HepG2 (cell line): ENCODE results near the gene APBB2. TPM values are rescaled to one million over a fixed set of nuclear protein-coding genes. Genes with fewer than 3 reads are reported as not detected.

Experiments
- ATAC-seq: fragments of 200-7000 bp; cut with Tn5 transposase; 3 replicates; pipeline ENCODE4 v1.9.1; 2020; ENCODE audit warnings: mild to moderate bottlenecking, moderate library complexity
- BruUV-seq: library from RNA; stranded (reverse); fragments of 400-500 nt; replicated peaks from 2 replicates; lab custom pipeline; 2021; lab: Mats Ljungman, UMichigan
- CTCF ChIA-PET: fragments of 300-600 bp; formaldehyde crosslinking; extraction: SDS; loops from one replicate; lab custom pipeline; 2021; ENCODE audit warnings: low total read pairs, inconsistent platforms, low intra/inter-chr PET ratio; lab: Yijun Ruan, JAX
- POLR2A ChIA-PET: fragments of 350-600 bp; sonication (Branson Sonifier 250); formaldehyde crosslinking; loops from one replicate; lab custom pipeline; 2020; ENCODE audit warnings: antibody characterized with exemption, inconsistent platforms; lab: Yijun Ruan, JAX
- DNase-seq: peaks from one replicate; pipeline ENCODE4 v3.0.0-alpha.2; 2015; ENCODE audit warnings: low spot score
- FAIRE-seq: peaks from 3 replicates; lab custom pipeline; 2011; peaks lifted over from hg19 to GRCh38; lab: Jason Lieb, UNC
- H2AFZ ChIP-seq: one replicate; pipeline ENCODE4 v1.6.1; 2011; ENCODE audit warnings: low read length, inconsistent platforms
- H3K27ac ChIP-seq: fragments of 300-600 bp; 3 replicates; pipeline ENCODE4 v1.8.0; 2011; ENCODE audit warnings: mixed run types, mild to moderate bottlenecking, mixed read lengths, low read length, inconsistent platforms; ENCODE audit not compliant: insufficient read depth; ENCODE audit errors: extremely low read length
- H3K27me3 ChIP-seq, 2 experiments: fragments of 200-600 bp in 1 of 2; 2 replicates in 1 of 2; 3 replicates in 1 of 2; pipeline versions ENCODE4 v1.6.0 to v1.8.0; 2011; ENCODE audit warnings: low read length in 2 of 2, mild to moderate bottlenecking in 2 of 2, moderate library complexity in 2 of 2, inconsistent platforms in 1 of 2; ENCODE audit not compliant: insufficient read depth in 2 of 2, control insufficient read depth in 1 of 2
- H3K36me3 ChIP-seq, 2 experiments: fragments of 200-600 bp in 1 of 2; replicated peaks in 1 of 2; 2 replicates in 1 of 2; 3 replicates in 1 of 2; pipeline versions ENCODE4 v1.5.1 to v1.8.0; 2011; ENCODE audit warnings: low read length in 2 of 2, inconsistent platforms in 1 of 2; ENCODE audit not compliant: insufficient read depth in 2 of 2, control insufficient read depth in 1 of 2
- H3K4me1 ChIP-seq: 2 replicates; pipeline ENCODE4 v1.5.1; 2012; ENCODE audit warnings: low read length, inconsistent platforms; ENCODE audit not compliant: insufficient read depth
- H3K4me2 ChIP-seq: 2 replicates; pipeline ENCODE4 v1.6.0; 2011; ENCODE audit warnings: low read depth, low read length, inconsistent platforms
- H3K4me3 ChIP-seq, 3 experiments: fragments of 200-600 bp in 1 of 3; sonication (generic), shearing (Covaris generic) in 1 of 3; replicated peaks in 1 of 3; 2 replicates each; pipeline ENCODE4 v1.5.1; 2011 to 2016; ENCODE audit warnings: low read length in 3 of 3, inconsistent platforms in 2 of 3, low read depth in 2 of 3, mild to moderate bottlenecking in 2 of 3, control low read depth in 1 of 3, mixed read lengths in 1 of 3; ENCODE audit not compliant: insufficient read depth in 1 of 3
- H3K79me2 ChIP-seq: one replicate; pipeline ENCODE4 v1.6.1; 2011; ENCODE audit warnings: low read length, inconsistent platforms; ENCODE audit not compliant: insufficient read depth
- H3K9ac ChIP-seq: 2 replicates; pipeline ENCODE4 v1.6.0; 2011; ENCODE audit warnings: mild to moderate bottlenecking, low read depth, low read length, inconsistent platforms; ENCODE audit not compliant: insufficient read depth
- H3K9me3 ChIP-seq: 2 replicates; pipeline ENCODE4 v1.5.1; 2012; ENCODE audit warnings: mild to moderate bottlenecking, low read length
- H4K20me1 ChIP-seq: 2 replicates; pipeline ENCODE4 v1.6.0; 2011; ENCODE audit warnings: inconsistent platforms, mild to moderate bottlenecking, low read length, moderate library complexity; ENCODE audit not compliant: insufficient read depth
- GABPA ChIP-seq, 2 experiments: IDR thresholded peaks; 2 replicates each; pipeline ENCODE4 v1.6.1; 2011 to 2016; ENCODE audit warnings: low read depth in 2 of 2, low read length in 1 of 2, missing biosample characterization in 1 of 2, missing genetic modification characterization in 1 of 2
- HMG20B ChIP-seq: conservative IDR thresholded peaks from 2 replicates; pipeline ENCODE4 v1.6.1; 2016; ENCODE audit warnings: missing genetic modification reagents, missing compliant biosample characterization
- JUN ChIP-seq: sonication (generic); formaldehyde crosslinking; IDR thresholded peaks from 2 replicates; pipeline ENCODE4 v1.4.0; 2020; ENCODE audit warnings: mild to moderate bottlenecking, missing genetic modification reagents
- NR3C1 ChIP-seq: sonication (generic); formaldehyde crosslinking; IDR thresholded peaks from 2 replicates; pipeline ENCODE4 v1.4.0; 2020; ENCODE audit warnings: missing genetic modification reagents
- PHF8 ChIP-seq: sonication (generic); formaldehyde crosslinking; IDR thresholded peaks from 2 replicates; pipeline ENCODE4 v1.5.0; 2020; ENCODE audit warnings: missing genetic modification reagents
- WGBS: methylation state at CpG from one replicate; pipeline ENCODE4 v1.1.6; 2017; ENCODE audit warnings: low lambda C conversion rate; 5-methylcytosine and 5-hydroxymethylcytosine counted together
- in situ Hi-C: cut with HindIII; loops from 2 replicates; pipeline ENCODE4 v1.10.0; 2017; ENCODE audit warnings: low pct_unique_long_range_greater_than_20kb; ENCODE audit not compliant: extremely low pct_ligation_motif_present
- intact Hi-C: fragments of 100-400 bp; cut with micrococcal nuclease; formaldehyde crosslinking; loops from one replicate; pipeline ENCODE4 v1.10.0; 2022; ENCODE audit not compliant: unreplicated experiment
- polyA plus RNA-seq, 8 experiments: library from polyadenylated mRNA; depleted of rRNA in 3 of 8; stranded (reverse) in 7 of 8; unstranded in 1 of 8; fragments of >200 nt; fragmentation: Illumina TruSeq in 4 of 8; extraction: Trizol in 4 of 8; gene quantifications; 2 replicates each; pipeline versions ENCODE4 v1.2.1 to v1.2.3, GENCODE V29; 2011 to 2016; ENCODE audit warnings: low read depth in 4 of 8, missing spikeins in 1 of 8, mixed read lengths in 1 of 8; ENCODE audit not compliant: insufficient read depth in 1 of 8
- total RNA-seq, 5 experiments: library from RNA; depleted of rRNA; stranded (reverse); fragments of >200 nt; fragmentation: Illumina TruSeq; extraction: Trizol; gene quantifications; 2 replicates each; pipeline ENCODE4 v1.2.3, GENCODE V29; 2016; ENCODE audit warnings: low read depth in 1 of 5
- TF ChIP-seq, protein P1 (sequence below): sonication (generic); formaldehyde crosslinking; IDR thresholded peaks from 2 replicates; pipeline ENCODE4 v1.8.0; 2022; ENCODE audit warnings: missing genetic modification reagents, mild to moderate bottlenecking, inconsistent platforms, borderline replicate concordance
- TF ChIP-seq, protein P2 (sequence below): sonication (generic); formaldehyde crosslinking; IDR thresholded peaks from 2 replicates; pipeline ENCODE4 v1.5.0; 2020; ENCODE audit warnings: mild to moderate bottlenecking, missing genetic modification reagents
- TF ChIP-seq, protein P3 (sequence below): sonication (generic); formaldehyde crosslinking; conservative IDR thresholded peaks from 2 replicates; pipeline ENCODE4 v1.4.0; 2020; ENCODE audit warnings: missing genetic modification reagents
- TF ChIP-seq, protein P4 (sequence below): sonication (generic); formaldehyde crosslinking; IDR thresholded peaks from 2 replicates; pipeline ENCODE4 v1.9.0; 2021; ENCODE audit warnings: missing genetic modification reagents, mild to moderate bottlenecking, borderline replicate concordance
- TF ChIP-seq, protein P5 (sequence below): sonication (generic); formaldehyde crosslinking; IDR thresholded peaks from 2 replicates; pipeline ENCODE4 v1.4.0; 2020; ENCODE audit warnings: missing genetic modification reagents, borderline replicate concordance

APBB2 gene
- total and polyA plus RNA-seq, 2 of the 13 experiments (the other 11 are each of a cell fraction or from before 2014, with no cell fraction given), result 11.7 to 17.0 TPM

DNA sequence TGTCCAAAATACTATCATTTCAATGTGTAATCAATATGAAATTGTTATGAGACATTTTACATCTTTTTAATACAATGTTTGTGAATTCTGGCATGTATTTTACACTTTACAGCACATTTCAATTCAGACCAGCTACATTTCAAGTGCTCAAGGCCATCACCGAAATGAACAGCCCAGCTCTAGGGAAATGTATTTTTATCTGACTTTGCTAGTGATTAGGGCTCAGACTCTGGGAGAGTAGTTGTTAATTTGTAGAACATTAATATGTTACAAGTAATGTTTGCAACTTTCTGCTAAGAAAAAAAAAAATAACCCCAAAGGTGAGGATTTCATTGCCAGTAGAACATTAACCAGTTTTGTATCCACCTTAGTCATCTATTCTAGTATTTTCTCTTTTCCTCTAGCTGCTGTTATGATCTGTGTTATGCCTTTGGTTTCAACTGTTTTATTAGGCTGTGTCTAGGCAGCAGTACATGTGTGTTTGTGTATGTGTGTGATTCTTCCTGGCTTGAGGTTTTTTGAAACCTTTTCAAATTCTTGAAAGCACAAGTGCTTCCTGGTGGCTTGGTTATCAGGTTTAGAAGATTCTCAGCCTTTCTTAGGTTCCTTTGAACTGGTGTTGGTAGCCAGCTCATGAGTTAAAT lies 338.7 kb downstream of the APBB2 start:
- H3K27ac ChIP-seq, result no peak overlapping the region
- in situ Hi-C loops, result no loop called here
- intact Hi-C loops, result no loop called here
- TF ChIP-seq NR3C1 (CRISPR knock-in tag) (no peak), JUN (CRISPR knock-in tag) (no peak), PHF8 (CRISPR knock-in tag) (no peak), HMG20B (CRISPR knock-in tag) (no peak), GABPA (IDR thresholded peaks at IDR 0.05; ENCODE audit: low read depth, low read length) (no peak), GABPA (CRISPR knock-in tag; IDR thresholded peaks at IDR 0.05; ENCODE audit: low read depth) (no peak)
- TF ChIP-seq, protein P1, sequence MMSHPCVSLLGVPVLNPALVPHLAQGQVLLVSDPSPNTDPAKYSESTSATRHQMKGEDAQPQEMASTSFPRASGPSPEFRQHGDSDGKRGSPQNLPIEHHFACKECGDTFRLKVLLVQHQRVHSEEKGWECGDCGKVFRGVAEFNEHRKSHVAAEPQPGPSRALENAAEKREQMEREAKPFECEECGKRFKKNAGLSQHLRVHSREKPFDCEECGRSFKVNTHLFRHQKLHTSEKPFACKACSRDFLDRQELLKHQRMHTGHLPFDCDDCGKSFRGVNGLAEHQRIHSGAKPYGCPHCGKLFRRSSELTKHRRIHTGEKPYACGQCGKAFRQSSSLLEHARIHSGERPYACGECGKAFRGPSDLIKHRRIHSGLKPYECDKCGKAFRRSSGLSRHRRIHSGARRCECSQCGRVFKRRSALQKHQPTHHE (CRISPR knock-in tag), result no peak
- TF ChIP-seq, protein P2, sequence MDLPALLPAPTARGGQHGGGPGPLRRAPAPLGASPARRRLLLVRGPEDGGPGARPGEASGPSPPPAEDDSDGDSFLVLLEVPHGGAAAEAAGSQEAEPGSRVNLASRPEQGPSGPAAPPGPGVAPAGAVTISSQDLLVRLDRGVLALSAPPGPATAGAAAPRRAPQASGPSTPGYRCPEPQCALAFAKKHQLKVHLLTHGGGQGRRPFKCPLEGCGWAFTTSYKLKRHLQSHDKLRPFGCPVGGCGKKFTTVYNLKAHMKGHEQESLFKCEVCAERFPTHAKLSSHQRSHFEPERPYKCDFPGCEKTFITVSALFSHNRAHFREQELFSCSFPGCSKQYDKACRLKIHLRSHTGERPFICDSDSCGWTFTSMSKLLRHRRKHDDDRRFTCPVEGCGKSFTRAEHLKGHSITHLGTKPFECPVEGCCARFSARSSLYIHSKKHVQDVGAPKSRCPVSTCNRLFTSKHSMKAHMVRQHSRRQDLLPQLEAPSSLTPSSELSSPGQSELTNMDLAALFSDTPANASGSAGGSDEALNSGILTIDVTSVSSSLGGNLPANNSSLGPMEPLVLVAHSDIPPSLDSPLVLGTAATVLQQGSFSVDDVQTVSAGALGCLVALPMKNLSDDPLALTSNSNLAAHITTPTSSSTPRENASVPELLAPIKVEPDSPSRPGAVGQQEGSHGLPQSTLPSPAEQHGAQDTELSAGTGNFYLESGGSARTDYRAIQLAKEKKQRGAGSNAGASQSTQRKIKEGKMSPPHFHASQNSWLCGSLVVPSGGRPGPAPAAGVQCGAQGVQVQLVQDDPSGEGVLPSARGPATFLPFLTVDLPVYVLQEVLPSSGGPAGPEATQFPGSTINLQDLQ (CRISPR knock-in tag), result no peak
- TF ChIP-seq, protein P3, sequence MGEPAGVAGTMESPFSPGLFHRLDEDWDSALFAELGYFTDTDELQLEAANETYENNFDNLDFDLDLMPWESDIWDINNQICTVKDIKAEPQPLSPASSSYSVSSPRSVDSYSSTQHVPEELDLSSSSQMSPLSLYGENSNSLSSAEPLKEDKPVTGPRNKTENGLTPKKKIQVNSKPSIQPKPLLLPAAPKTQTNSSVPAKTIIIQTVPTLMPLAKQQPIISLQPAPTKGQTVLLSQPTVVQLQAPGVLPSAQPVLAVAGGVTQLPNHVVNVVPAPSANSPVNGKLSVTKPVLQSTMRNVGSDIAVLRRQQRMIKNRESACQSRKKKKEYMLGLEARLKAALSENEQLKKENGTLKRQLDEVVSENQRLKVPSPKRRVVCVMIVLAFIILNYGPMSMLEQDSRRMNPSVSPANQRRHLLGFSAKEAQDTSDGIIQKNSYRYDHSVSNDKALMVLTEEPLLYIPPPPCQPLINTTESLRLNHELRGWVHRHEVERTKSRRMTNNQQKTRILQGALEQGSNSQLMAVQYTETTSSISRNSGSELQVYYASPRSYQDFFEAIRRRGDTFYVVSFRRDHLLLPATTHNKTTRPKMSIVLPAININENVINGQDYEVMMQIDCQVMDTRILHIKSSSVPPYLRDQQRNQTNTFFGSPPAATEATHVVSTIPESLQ (CRISPR knock-in tag), result no peak
- TF ChIP-seq, protein P4, sequence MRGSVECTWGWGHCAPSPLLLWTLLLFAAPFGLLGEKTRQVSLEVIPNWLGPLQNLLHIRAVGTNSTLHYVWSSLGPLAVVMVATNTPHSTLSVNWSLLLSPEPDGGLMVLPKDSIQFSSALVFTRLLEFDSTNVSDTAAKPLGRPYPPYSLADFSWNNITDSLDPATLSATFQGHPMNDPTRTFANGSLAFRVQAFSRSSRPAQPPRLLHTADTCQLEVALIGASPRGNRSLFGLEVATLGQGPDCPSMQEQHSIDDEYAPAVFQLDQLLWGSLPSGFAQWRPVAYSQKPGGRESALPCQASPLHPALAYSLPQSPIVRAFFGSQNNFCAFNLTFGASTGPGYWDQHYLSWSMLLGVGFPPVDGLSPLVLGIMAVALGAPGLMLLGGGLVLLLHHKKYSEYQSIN (CRISPR knock-in tag), result no peak
- TF ChIP-seq, protein P5, sequence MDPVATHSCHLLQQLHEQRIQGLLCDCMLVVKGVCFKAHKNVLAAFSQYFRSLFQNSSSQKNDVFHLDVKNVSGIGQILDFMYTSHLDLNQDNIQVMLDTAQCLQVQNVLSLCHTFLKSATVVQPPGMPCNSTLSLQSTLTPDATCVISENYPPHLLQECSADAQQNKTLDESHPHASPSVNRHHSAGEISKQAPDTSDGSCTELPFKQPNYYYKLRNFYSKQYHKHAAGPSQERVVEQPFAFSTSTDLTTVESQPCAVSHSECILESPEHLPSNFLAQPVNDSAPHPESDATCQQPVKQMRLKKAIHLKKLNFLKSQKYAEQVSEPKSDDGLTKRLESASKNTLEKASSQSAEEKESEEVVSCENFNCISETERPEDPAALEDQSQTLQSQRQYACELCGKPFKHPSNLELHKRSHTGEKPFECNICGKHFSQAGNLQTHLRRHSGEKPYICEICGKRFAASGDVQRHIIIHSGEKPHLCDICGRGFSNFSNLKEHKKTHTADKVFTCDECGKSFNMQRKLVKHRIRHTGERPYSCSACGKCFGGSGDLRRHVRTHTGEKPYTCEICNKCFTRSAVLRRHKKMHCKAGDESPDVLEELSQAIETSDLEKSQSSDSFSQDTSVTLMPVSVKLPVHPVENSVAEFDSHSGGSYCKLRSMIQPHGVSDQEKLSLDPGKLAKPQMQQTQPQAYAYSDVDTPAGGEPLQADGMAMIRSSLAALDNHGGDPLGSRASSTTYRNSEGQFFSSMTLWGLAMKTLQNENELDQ, result no peak

More for the DNA sequence above, 338.7 kb downstream of the APBB2 start:
- DNase-seq (no peak), ATAC-seq (no peak), FAIRE-seq (no peak)
- BruUV-seq, result no TSS peak
- peaks cover 0 to 10% of the 10 kb centered on the region in 2 experiments; a peak in 4 of 5 replicates for H3K36me3 ChIP-seq
- no peaks in the 10 kb centered on the region for H3K79me2 ChIP-seq
- no peaks in the 10 kb centered on the region for H3K9me3 ChIP-seq
- POLR2A ChIA-PET, result no interaction called here
- no peaks in the 10 kb centered on the region for H3K27me3 ChIP-seq
- no peak overlapping the region for H3K9ac ChIP-seq
- WGBS, result 90% methylated on average over 1 of the region's 1 CpG
- no peak overlapping the region for H2AFZ ChIP-seq
- H3K4me3 ChIP-seq, result no peak overlapping the region
- no peaks in the 10 kb centered on the region for H3K4me1 ChIP-seq
- CTCF ChIA-PET, result no interaction called here
- no peak overlapping the region for H3K4me2 ChIP-seq
- H4K20me1 ChIP-seq, result no peaks in the 10 kb centered on the region
